Nephron progenitor cell (in vitro differentiated cells): Measurements from ENCODE around the gene TBCD.

Experiments used
- DNase-seq: peaks from one replicate; pipeline ENCODE4 v3.0.0; 2021
- H3K27ac Mint-ChIP-seq: 2 replicates; pipeline ENCODE4 v1.8.0; 2021; ENCODE audit warnings: mild to moderate bottlenecking, moderate library complexity, mixed read lengths
- H3K27me3 Mint-ChIP-seq: 2 replicates; pipeline ENCODE4 v1.8.0; 2021; ENCODE audit warnings: mild to moderate bottlenecking, low read depth, mixed read lengths; ENCODE audit not compliant: poor library complexity
- H3K36me3 Mint-ChIP-seq: 2 replicates; pipeline ENCODE4 v1.8.0; 2021; ENCODE audit warnings: low read depth, mixed read lengths
- H3K4me1 Mint-ChIP-seq: 2 replicates; pipeline ENCODE4 v1.8.0; 2021; ENCODE audit warnings: mixed read lengths
- H3K4me3 Mint-ChIP-seq: 2 replicates; pipeline ENCODE4 v1.8.0; 2021; ENCODE audit warnings: mild to moderate bottlenecking, moderate library complexity, mixed read lengths
- H3K9me3 Mint-ChIP-seq: 2 replicates; pipeline ENCODE4 v1.8.0; 2021; ENCODE audit warnings: mild to moderate bottlenecking, moderate library complexity, mixed read lengths
- CTCF ChIP-seq: fragments of 200-600 bp; sonication (generic); IDR thresholded peaks from 2 replicates; pipeline ENCODE4 v1.5.0; 2021; ENCODE audit warnings: antibody characterized with exemption

TBCD gene

DNA sequence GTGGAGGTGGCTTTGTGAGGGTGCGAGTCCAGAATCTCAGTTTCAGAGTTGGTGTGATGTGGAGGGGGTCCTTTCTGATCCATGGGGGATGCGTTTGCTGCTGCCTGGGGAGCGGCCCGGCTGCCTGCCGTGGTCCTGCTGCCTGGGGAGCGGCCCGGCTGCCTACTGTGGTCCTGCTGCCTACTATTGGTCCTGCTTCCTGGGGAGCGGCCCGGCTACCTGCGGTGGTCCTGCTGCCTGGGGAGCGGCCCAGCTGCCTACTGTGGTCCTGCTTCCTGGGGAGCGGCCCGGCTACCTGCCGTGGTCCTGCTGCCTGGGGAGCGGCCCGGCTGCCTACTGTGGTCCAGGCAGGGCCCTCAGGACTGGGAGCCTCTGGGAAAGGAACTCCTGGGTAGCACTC, 149.5 kb downstream of the TBCD start:
- H3K9me3 Mint-ChIP-seq, result peaks cover 11% of the 10 kb centered on the region
- peaks cover 14% of the 10 kb centered on the region for H3K4me1 Mint-ChIP-seq
- H3K36me3 Mint-ChIP-seq, result peaks cover 78% of the 10 kb centered on the region
- H3K4me3 Mint-ChIP-seq, result no peak overlapping the region
- H3K27ac Mint-ChIP-seq, result no peak overlapping the region
- no peak for TF ChIP-seq CTCF
- no peak for DNase-seq
- H3K27me3 Mint-ChIP-seq, result peaks cover 2% of the 10 kb centered on the region

- no peak for TF ChIP-seq CTCF
- H3K36me3 Mint-ChIP-seq, result peaks cover 75% of the 10 kb centered on the region
- H3K9me3 Mint-ChIP-seq, result peaks cover 9% of the 10 kb centered on the region
- DNase-seq, result no peak
- peaks cover 14% of the 10 kb centered on the region for H3K4me1 Mint-ChIP-seq
- H3K27me3 Mint-ChIP-seq, result peaks cover 2% of the 10 kb centered on the region
- H3K27ac Mint-ChIP-seq, result no peak overlapping the region
- no peak overlapping the region for H3K4me3 Mint-ChIP-seq
Measured at GRCh38 chr17:82901856-82902255, 150.0 kb downstream of the TBCD start.

GRCh38 chr17:82902972-82903874, 151.4 kb downstream of the TBCD start:
- H3K9me3 Mint-ChIP-seq, result peaks cover 6% of the 10 kb centered on the region
- H3K27ac Mint-ChIP-seq, result no peak overlapping the region
- peaks cover 61% of the 10 kb centered on the region for H3K36me3 Mint-ChIP-seq
- DNase-seq, result no peak
- H3K4me1 Mint-ChIP-seq, result peaks cover 14% of the 10 kb centered on the region
- peaks cover 2% of the 10 kb centered on the region for H3K27me3 Mint-ChIP-seq
- TF ChIP-seq CTCF, result no peak
- H3K4me3 Mint-ChIP-seq, result no peak overlapping the region

DNA sequence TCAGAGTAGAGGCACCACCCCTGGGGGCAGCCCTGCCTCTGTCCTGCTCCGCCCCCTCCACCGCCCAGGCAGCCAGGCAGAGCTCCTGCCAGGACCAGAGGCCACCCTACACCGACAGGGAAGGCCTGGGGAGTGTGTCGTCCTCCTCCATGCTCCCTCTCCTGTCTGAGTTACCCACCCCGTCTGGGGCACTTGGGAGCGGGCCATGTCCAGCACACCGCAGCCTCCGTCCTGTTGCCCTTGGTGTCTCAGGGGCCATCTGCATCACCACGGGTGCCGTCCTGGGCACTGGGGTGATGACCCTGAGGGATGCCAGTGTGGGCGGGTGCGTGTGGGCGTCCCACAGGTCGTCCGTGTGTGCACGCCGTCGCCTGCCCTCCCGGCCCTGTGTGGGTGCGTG, 153.3 kb downstream of the TBCD start:
- Mint-ChIP-seq H3K27ac (no peak overlapping the region), H3K4me1 (peaks cover 20% of the 10 kb centered on the region), H3K27me3 (peaks cover 2% of the 10 kb centered on the region), H3K4me3 (no peak overlapping the region), H3K36me3 (peaks cover 42% of the 10 kb centered on the region), H3K9me3 (no peaks in the 10 kb centered on the region)
- DNase-seq, result no peak
- no peak for TF ChIP-seq CTCF

- H3K36me3 Mint-ChIP-seq, result peaks cover 30% of the 10 kb centered on the region
- peak overlapping the region; percentile 32 for H3K27ac Mint-ChIP-seq
- H3K4me1 Mint-ChIP-seq, result peaks cover 21% of the 10 kb centered on the region
- TF ChIP-seq CTCF, result no peak
- H3K27me3 Mint-ChIP-seq, result peaks cover 2% of the 10 kb centered on the region
- no peak overlapping the region for H3K4me3 Mint-ChIP-seq
- DNase-seq, result no peak
- H3K9me3 Mint-ChIP-seq, result no peaks in the 10 kb centered on the region
Measured at GRCh38 chr17:82907797-82908542, 156.1 kb downstream of the TBCD start.
